ENCODE measurements around the gene PPP3R1. TPM values are rescaled to one million over a fixed set of nuclear protein-coding genes. Genes with fewer than 3 reads are reported as not detected.

The PPP3R1 gene
- polyA plus RNA-seq, 1 experiment: 5.2 TPM

GRCh38 chr2:68218343-68218901, 33.9 kb downstream of the PPP3R1 start:
- TF ChIP-seq CTCF (IDR thresholded peaks at IDR 0.05; ENCODE audit: insufficient read depth, low read depth, low read length): no peak
- H3K4me3 ChIP-seq (ENCODE audit: low read depth, low read length): no peak overlapping the region
- ChIA-PET CTCF (interaction anchor here (1.5 kb wide), 1 partner anchor 22 kb away, joined by 5 read pairs; no protein-coding TSS in a partner anchor), POLR2A (no interaction called here)
- H3K36me3 ChIP-seq (ENCODE audit: control insufficient read depth, insufficient read depth, low read length): no peaks in the 10 kb centered on the region; the same call in 1 of the 2 replicates
- no peaks in the 10 kb centered on the region for H3K27me3 ChIP-seq (ENCODE audit: control insufficient read depth, insufficient read depth, low read length)
- DNase-seq (ENCODE audit: low read depth): no peak

- POLR2A ChIA-PET: no interaction called here
- CTCF ChIA-PET: no interaction called here
- no peaks in the 10 kb centered on the region for H3K27me3 ChIP-seq (ENCODE audit: control insufficient read depth, insufficient read depth, low read length)
- H3K36me3 ChIP-seq (ENCODE audit: control insufficient read depth, insufficient read depth, low read length): no peaks in the 10 kb centered on the region; the same call in 1 of the 2 replicates
- DNase-seq (ENCODE audit: low read depth): no peak
- no peak overlapping the region for H3K4me3 ChIP-seq (ENCODE audit: low read depth, low read length)
- no peak for TF ChIP-seq CTCF (IDR thresholded peaks at IDR 0.05; ENCODE audit: insufficient read depth, low read depth, low read length)
Observed at GRCh38 chr2:68217729-68218128, 34.6 kb downstream of the PPP3R1 start.

GRCh38 chr2:68216454-68217310, 35.6 kb downstream of the PPP3R1 start:
- CTCF ChIA-PET: interaction anchor here (0.6 to 1.1 kb wide), 2 partner anchors 19 to 20 kb away, joined by 4 to 5 read pairs; no protein-coding TSS in a partner anchor
- no peak for DNase-seq (ENCODE audit: low read depth)
- no peak overlapping the region for H3K4me3 ChIP-seq (ENCODE audit: low read depth, low read length)
- no peaks in the 10 kb centered on the region; the same call in 1 of the 2 replicates for H3K36me3 ChIP-seq (ENCODE audit: control insufficient read depth, insufficient read depth, low read length)
- no peaks in the 10 kb centered on the region for H3K27me3 ChIP-seq (ENCODE audit: control insufficient read depth, insufficient read depth, low read length)
- POLR2A ChIA-PET: no interaction called here
- no peak for TF ChIP-seq CTCF (IDR thresholded peaks at IDR 0.05; ENCODE audit: insufficient read depth, low read depth, low read length)

GRCh38 chr2:68214381-68214780, 38.0 kb downstream of the PPP3R1 start:
- Histone ChIP-seq H3K4me3 (ENCODE audit: low read depth, low read length) (no peak overlapping the region), H3K36me3 (ENCODE audit: control insufficient read depth, insufficient read depth, low read length) (no peaks in the 10 kb centered on the region; the same call in 1 of the 2 replicates), H3K27me3 (ENCODE audit: control insufficient read depth, insufficient read depth, low read length) (no peaks in the 10 kb centered on the region)
- CTCF ChIA-PET: interaction anchor here (0.6 to 1.1 kb wide), 3 partner anchors 15 to 244 kb away, joined by 3 read pairs; no protein-coding TSS in a partner anchor
- DNase-seq (ENCODE audit: low read depth): no peak
- TF ChIP-seq CTCF (IDR thresholded peaks at IDR 0.05; ENCODE audit: insufficient read depth, low read depth, low read length): no peak
- POLR2A ChIA-PET: no interaction called here

GRCh38 chr2:68206793-68207192, 45.5 kb downstream of the PPP3R1 start:
- ChIA-PET POLR2A (interaction anchor here (0.6 kb wide), 1 partner anchor 20 kb away, joined by 9 read pairs; no protein-coding TSS in a partner anchor), CTCF (interaction anchor here (0.6 to 0.8 kb wide), 2 partner anchors 11 to 41 kb away, joined by 3 read pairs; no protein-coding TSS in a partner anchor)
- Histone ChIP-seq H3K4me3 (ENCODE audit: low read depth, low read length) (no peak overlapping the region), H3K36me3 (ENCODE audit: control insufficient read depth, insufficient read depth, low read length) (no peaks in the 10 kb centered on the region), H3K27me3 (ENCODE audit: control insufficient read depth, insufficient read depth, low read length) (no peaks in the 10 kb centered on the region)
- no peak for TF ChIP-seq CTCF (IDR thresholded peaks at IDR 0.05; ENCODE audit: insufficient read depth, low read depth, low read length)
- DNase-seq (ENCODE audit: low read depth): no peak

Measured in BJ (cell line).